Mononuclear cell (primary cell): ENCODE measurements around the gene GPX2. TPM values are rescaled to one million over a fixed set of nuclear protein-coding genes. Genes with fewer than 3 reads are reported as not detected.

Experiments used
- H3K27me3 ChIP-seq: 2 replicates; pipeline ENCODE4 v1.6.0; 2011; ENCODE audit warnings: low read length, control low read depth; ENCODE audit not compliant: insufficient read depth
- H3K4me1 ChIP-seq: 2 replicates; pipeline ENCODE4 v1.5.1; 2011; ENCODE audit warnings: mild to moderate bottlenecking, low read length, control low read depth; ENCODE audit not compliant: insufficient read depth
- H3K4me3 ChIP-seq: 2 replicates; pipeline ENCODE4 v1.5.1; 2011; ENCODE audit warnings: mild to moderate bottlenecking, low read length, moderate library complexity
- H3K9me3 ChIP-seq: 2 replicates; pipeline ENCODE4 v1.5.1; 2011; ENCODE audit warnings: low read depth, mild to moderate bottlenecking, control low read depth, low read length
- total RNA-seq: library from RNA; depleted of rRNA; stranded (reverse); fragments of >200 nt; gene quantifications from one replicate; pipeline ENCODE4 v1.2.3, GENCODE V29; 2012

GPX2 gene
- total RNA-seq, 1 donor = not detected

DNA sequence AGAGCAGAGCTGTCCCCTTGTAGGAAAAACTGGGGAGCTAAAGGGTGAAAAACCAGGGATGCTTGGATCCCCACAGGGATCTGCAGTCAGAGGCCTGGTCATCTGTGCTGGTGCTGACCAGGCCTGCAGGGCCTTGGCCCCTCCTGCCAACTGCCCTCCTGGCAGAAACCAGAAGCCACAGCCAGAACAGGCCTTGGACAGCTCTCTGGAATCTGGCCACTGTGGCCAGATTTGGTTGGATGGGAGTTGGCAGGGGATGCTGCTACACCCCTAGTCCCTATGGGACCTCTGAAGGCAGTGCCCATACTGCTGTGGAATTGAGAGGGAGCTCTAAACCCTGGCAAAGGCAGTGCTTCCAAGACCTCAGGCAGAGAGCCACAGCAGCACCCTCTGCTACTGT lies 9.2 kb upstream of the GPX2 start:
- no peak overlapping the region for H3K4me3 ChIP-seq
- no peaks in the 10 kb centered on the region for H3K27me3 ChIP-seq
- no peaks in the 10 kb centered on the region for H3K4me1 ChIP-seq
- H3K9me3 ChIP-seq = no peaks in the 10 kb centered on the region

- H3K27me3 ChIP-seq = no peaks in the 10 kb centered on the region
- H3K4me3 ChIP-seq = no peak overlapping the region
- H3K4me1 ChIP-seq = no peaks in the 10 kb centered on the region
- no peaks in the 10 kb centered on the region for H3K9me3 ChIP-seq
Measured at GRCh38 chr14:64951291-64951690, 8.7 kb upstream of the GPX2 start.

- no peaks in the 10 kb centered on the region for H3K9me3 ChIP-seq
- no peak overlapping the region for H3K4me3 ChIP-seq
- H3K4me1 ChIP-seq = no peaks in the 10 kb centered on the region
- H3K27me3 ChIP-seq = no peaks in the 10 kb centered on the region
Measured at GRCh38 chr14:64950889-64951288, 8.3 kb upstream of the GPX2 start.

- no peak overlapping the region for H3K4me3 ChIP-seq
- H3K4me1 ChIP-seq = peaks cover 9% of the 10 kb centered on the region
- H3K27me3 ChIP-seq = no peaks in the 10 kb centered on the region
- H3K9me3 ChIP-seq = no peaks in the 10 kb centered on the region
Measured at GRCh38 chr14:64948612-64949210, 6.2 kb upstream of the GPX2 start.

GRCh38 chr14:64947710-64948611 lies 5.4 kb upstream of the GPX2 start:
- Histone ChIP-seq H3K4me1 (peaks cover 15% of the 10 kb centered on the region), H3K4me3 (no peak overlapping the region), H3K9me3 (no peaks in the 10 kb centered on the region), H3K27me3 (no peaks in the 10 kb centered on the region)

DNA sequence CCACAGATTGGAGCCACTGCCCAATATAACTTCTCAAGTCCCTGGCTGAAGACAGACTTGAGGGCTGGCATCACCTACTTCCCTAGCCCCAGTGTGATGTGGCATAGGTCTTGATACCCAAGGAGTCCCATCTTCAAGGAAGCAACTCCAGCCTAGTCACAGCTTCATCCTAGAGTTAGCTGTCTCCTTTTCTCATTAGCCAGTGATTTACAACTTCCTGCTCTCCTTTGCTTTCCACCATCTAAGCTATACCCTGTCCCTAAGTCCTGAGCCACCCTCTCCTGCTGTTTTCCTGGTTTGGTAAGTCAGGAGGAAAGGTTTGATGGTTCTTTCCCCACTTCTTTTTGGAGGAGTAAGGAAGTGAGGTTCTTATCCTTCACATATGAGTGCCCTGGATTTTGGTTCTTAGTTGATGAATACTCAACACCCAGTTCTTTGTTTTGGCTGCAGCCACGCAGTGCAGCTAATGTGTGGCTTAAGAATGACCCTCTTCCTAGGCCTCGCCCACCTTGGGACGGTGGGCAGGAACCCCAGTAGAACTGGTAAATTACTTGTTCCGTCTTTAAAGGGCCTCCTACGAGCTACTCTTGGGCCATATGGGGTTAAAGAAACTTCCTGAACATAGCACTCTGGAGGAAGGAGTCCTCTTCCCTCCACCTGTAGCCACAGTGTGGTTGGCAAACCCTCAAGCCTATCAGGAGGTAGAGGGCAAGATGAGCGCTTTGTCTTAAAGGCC lies 3.9 kb upstream of the GPX2 start:
- no peak overlapping the region for H3K4me3 ChIP-seq

DNA sequence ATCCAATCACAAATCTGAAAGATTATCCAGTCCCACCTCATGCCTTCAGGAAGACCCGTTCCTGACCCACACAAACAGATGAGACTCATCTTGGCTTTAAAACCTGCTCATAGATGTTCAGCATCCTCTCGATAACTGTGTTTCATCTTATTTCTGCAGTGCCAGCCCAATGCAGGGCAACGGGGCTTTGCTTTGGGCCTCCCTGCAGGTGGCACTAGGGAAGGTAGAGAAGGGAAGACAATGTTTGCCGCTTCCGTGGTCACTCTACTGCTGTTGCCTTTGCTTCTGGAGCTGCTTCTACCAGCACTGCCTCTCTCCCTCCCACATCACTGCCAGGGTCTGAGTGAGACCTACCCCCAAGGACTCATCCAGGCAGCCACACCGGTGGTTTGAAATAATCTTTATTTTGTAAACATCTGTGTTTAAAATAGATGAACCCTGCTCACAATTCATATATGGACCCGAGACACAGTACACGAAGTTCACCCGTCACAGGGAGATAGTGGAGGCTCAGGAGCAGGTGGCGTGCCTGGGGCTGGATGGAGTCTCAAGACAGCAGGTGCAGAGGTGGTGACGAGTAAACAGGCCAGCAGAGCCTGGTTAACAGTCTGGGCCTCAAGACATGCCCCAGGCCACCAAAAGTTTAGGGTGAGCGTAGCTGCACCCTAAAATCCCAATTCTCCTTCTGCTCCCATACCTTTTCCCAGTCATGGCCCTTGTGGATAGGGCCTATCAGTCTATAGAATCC lies 3.1 kb upstream of the GPX2 start:
- Histone ChIP-seq H3K27me3 (no peaks in the 10 kb centered on the region), H3K4me3 (no peak overlapping the region), H3K4me1 (peaks cover 15% of the 10 kb centered on the region), H3K9me3 (no peaks in the 10 kb centered on the region)

More for the DNA sequence above, 3.9 kb upstream of the GPX2 start:
- Histone ChIP-seq H3K9me3 (no peaks in the 10 kb centered on the region), H3K4me1 (peaks cover 15% of the 10 kb centered on the region), H3K27me3 (no peaks in the 10 kb centered on the region)

GRCh38 chr14:64944861-64945260 lies 2.3 kb upstream of the GPX2 start:
- no peaks in the 10 kb centered on the region for H3K9me3 ChIP-seq
- H3K4me1 ChIP-seq = peaks cover 15% of the 10 kb centered on the region
- H3K4me3 ChIP-seq = no peak overlapping the region

GRCh38 chr14:64944041-64944440 lies 1.5 kb upstream of the GPX2 start:
- peaks cover 15% of the 10 kb centered on the region for H3K4me1 ChIP-seq
- no peak overlapping the region for H3K4me3 ChIP-seq
- no peaks in the 10 kb centered on the region for H3K27me3 ChIP-seq
- H3K9me3 ChIP-seq = no peaks in the 10 kb centered on the region

More at GRCh38 chr14:64944861-64945260, 2.3 kb upstream of the GPX2 start:
- no peaks in the 10 kb centered on the region for H3K27me3 ChIP-seq

DNA sequence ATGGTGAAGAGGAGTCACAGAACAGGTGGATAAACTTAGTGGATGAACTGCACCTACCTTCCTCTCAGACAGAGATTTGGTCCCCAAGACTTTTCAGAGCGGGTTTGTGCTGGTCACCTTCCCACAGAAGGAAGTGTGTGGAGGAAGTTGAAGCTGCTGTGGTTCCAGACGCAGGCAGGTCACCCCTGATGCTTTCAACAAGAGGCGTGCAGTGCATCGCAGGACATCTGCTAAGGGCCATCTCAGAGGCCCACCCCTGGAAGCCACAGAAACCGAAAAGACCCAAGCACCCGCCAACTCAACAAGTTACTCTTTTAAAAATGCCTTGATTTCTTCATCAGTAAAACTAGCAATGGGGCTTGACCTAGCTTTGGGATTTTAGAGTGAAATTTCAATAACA lies 1.0 kb upstream of the GPX2 start:
- Histone ChIP-seq H3K9me3 (no peaks in the 10 kb centered on the region), H3K4me1 (peaks cover 15% of the 10 kb centered on the region), H3K27me3 (no peaks in the 10 kb centered on the region), H3K4me3 (no peak overlapping the region)

DNA sequence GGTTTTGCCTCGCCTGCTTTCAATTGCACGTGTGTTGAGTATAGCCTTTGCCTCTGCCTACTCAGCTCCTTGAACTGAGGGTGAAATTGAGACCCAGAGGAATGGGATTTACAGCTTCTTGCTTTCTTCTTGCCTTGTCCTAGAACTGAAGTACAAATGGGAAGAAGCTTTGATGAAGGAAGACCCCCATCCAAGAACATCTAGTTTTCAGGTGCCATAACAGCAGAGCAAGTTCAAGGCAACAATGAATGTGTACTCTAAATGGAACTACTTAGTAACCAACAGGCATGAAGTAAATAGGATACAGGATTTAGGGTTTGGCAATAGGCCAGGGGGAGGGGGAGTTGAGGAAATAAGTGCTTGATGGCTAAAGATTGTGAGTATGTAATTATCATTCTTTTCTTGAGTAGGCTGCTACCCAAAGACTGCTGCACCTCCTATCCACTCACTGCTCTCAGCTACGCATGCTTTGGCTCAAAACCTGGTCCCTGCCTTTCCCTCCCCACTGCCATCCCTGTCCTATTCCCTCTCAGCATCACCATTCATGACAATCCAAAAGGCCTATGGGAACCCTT lies 2.1 kb downstream of the GPX2 start:
- no peaks in the 10 kb centered on the region for H3K27me3 ChIP-seq

DNA sequence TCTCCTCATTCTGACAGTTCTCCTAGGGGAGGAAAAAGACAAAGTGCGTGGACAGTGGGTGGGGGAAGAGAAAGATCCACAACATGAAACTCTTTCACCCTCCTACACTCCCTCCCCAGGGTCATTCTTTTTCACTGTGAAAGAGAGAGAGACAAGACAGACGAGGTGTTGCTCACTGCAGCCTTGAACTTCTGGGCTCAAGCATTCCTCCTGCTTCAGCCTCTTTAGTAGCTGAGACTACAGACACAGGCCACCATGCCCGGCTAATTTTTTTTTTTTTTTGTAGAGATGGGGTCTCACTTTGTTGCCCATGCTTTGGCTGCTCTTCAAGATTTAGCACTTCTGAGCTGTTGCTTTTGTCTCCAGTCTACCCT lies 2.7 kb downstream of the GPX2 start:
- peaks cover 15% of the 10 kb centered on the region for H3K4me1 ChIP-seq
- H3K4me3 ChIP-seq = no peak overlapping the region
- no peaks in the 10 kb centered on the region for H3K9me3 ChIP-seq
- no peaks in the 10 kb centered on the region for H3K27me3 ChIP-seq

More for the DNA sequence above, 2.1 kb downstream of the GPX2 start:
- Histone ChIP-seq H3K4me1 (peaks cover 15% of the 10 kb centered on the region), H3K4me3 (no peak overlapping the region), H3K9me3 (no peaks in the 10 kb centered on the region)

DNA sequence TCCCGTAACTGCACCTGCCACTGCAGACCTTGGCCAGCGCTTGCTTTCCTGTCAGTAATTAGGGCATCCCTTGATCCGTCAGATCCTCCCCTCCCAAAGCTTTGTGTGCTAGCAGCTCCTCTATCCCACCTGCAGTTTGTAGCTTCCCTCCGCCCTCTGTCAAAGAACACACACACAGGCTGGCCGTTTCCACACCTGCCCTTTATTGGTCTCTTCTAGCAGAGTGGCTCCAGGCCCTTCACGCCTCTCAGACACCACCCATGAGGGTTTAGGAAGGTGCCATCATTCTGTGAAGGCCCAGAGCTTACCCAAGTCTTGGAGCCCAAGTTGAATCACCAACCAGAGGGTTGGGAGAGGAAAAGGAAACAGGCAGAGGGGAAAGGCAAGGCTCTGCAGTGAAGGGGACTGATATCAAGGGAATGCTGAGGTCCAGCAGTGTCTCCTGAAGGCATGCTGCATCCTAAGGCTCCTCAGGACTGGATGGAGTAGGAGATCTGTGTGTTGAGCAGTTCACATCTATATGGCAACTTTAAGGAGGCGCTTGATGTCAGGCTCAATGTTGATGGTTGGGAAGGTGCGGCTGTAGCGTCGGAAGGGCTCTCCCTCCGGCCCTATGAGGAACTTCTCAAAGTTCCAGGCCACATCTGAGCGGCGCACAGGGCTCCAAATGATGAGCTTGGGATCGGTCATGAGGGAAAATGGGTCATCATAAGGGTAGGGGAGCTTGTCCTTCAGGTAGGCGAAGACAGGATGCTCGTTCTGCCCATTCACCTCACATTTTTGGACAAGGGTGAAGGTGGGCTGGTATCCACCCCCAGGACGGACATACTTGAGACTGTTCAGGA lies 3.4 kb downstream of the GPX2 start:
- Histone ChIP-seq H3K9me3 (no peaks in the 10 kb centered on the region), H3K27me3 (no peaks in the 10 kb centered on the region), H3K4me1 (peaks cover 11% of the 10 kb centered on the region), H3K4me3 (no peak overlapping the region)

- no peak overlapping the region for H3K4me3 ChIP-seq
- no peaks in the 10 kb centered on the region for H3K27me3 ChIP-seq
- no peaks in the 10 kb centered on the region for H3K9me3 ChIP-seq
- H3K4me1 ChIP-seq = no peaks in the 10 kb centered on the region
Measured at GRCh38 chr14:64937821-64938193, 4.7 kb downstream of the GPX2 start.
